Parathyroid adenoma (tissue), 2 donors: ENCODE measurements around the gene NUBP1.

Experiments
- H2AFZ ChIP-seq: fragments of 300-600 bp; sonication (generic); one replicate; pipeline ENCODE4 v1.7.0; 2017; ENCODE audit warnings: antibody characterized with exemption, mild to moderate bottlenecking
- H3K27ac ChIP-seq: fragments of 300-600 bp; sonication (generic); one replicate; pipeline ENCODE4 v1.7.0; 2017
- H3K27me3 ChIP-seq: fragments of 300-600 bp; sonication (generic); one replicate; pipeline ENCODE4 v1.7.0; 2017; ENCODE audit warnings: low read length; ENCODE audit not compliant: control insufficient read depth, insufficient read depth
- H3K36me3 ChIP-seq: fragments of 300-600 bp; sonication (generic); one replicate; pipeline ENCODE4 v1.7.0; 2017; ENCODE audit warnings: low read length; ENCODE audit not compliant: control insufficient read depth, insufficient read depth
- H3K4me1 ChIP-seq: fragments of 300-600 bp; sonication (generic); one replicate; pipeline ENCODE4 v1.7.0; 2017; ENCODE audit warnings: control low read depth
- H3K4me2 ChIP-seq: fragments of 300-600 bp; sonication (generic); one replicate; pipeline ENCODE4 v1.7.0; 2017; ENCODE audit warnings: low read length
- H3K4me3 ChIP-seq: fragments of 300-600 bp; sonication (generic); one replicate; pipeline ENCODE4 v1.7.0; 2017; ENCODE audit warnings: low read depth, low read length
- H3K79me2 ChIP-seq: fragments of 300-600 bp; sonication (generic); one replicate; pipeline ENCODE4 v1.7.0; 2017; ENCODE audit warnings: control low read depth
- H3K9ac ChIP-seq: fragments of 300-600 bp; sonication (generic); one replicate; pipeline ENCODE4 v1.7.0; 2017; ENCODE audit warnings: mild to moderate bottlenecking
- H3K9me3 ChIP-seq: fragments of 300-600 bp; sonication (generic); one replicate; pipeline ENCODE4 v1.7.0; 2017; ENCODE audit warnings: low read length; ENCODE audit not compliant: control insufficient read depth
- CTCF ChIP-seq: fragments of 300-600 bp; sonication (generic); IDR thresholded peaks from one replicate; pipeline ENCODE4 v1.7.0; 2017; ENCODE audit warnings: antibody characterized with exemption, mild to moderate bottlenecking
- donor health status: primary hyperparathyroidism.

The NUBP1 gene

GRCh38 chr16:10751291-10751697 lies 7.7 kb downstream of the NUBP1 start:
- H3K9ac ChIP-seq: no peak overlapping the region
- no peaks in the 10 kb centered on the region for H3K27me3 ChIP-seq
- H2AFZ ChIP-seq: no peak overlapping the region
- no peaks in the 10 kb centered on the region for H3K79me2 ChIP-seq
- no peaks in the 10 kb centered on the region for H3K4me1 ChIP-seq
- H3K9me3 ChIP-seq: no peaks in the 10 kb centered on the region
- no peak overlapping the region for H3K4me2 ChIP-seq
- H3K36me3 ChIP-seq: no peaks in the 10 kb centered on the region
- no peak for TF ChIP-seq CTCF
- H3K27ac ChIP-seq: no peak overlapping the region
- no peak overlapping the region for H3K4me3 ChIP-seq

- H3K27ac ChIP-seq: no peak overlapping the region
Measured at GRCh38 chr16:10752843-10753523, 9.3 kb downstream of the NUBP1 start.

GRCh38 chr16:10753670-10754069 lies 10.0 kb downstream of the NUBP1 start:
- Histone ChIP-seq H3K4me2 (no peak overlapping the region), H3K79me2 (no peaks in the 10 kb centered on the region), H3K36me3 (no peaks in the 10 kb centered on the region), H3K9me3 (no peaks in the 10 kb centered on the region), H3K4me3 (no peak overlapping the region), H3K27ac (no peak overlapping the region), H3K9ac (no peak overlapping the region), H3K4me1 (no peaks in the 10 kb centered on the region), H2AFZ (no peak overlapping the region), H3K27me3 (no peaks in the 10 kb centered on the region)
- no peak for TF ChIP-seq CTCF

More at GRCh38 chr16:10752843-10753523, 9.3 kb downstream of the NUBP1 start:
- Histone ChIP-seq H3K9ac (no peak overlapping the region), H3K4me2 (no peak overlapping the region), H2AFZ (no peak overlapping the region), H3K79me2 (no peaks in the 10 kb centered on the region), H3K9me3 (no peaks in the 10 kb centered on the region), H3K4me1 (no peaks in the 10 kb centered on the region), H3K4me3 (no peak overlapping the region), H3K27me3 (no peaks in the 10 kb centered on the region), H3K36me3 (no peaks in the 10 kb centered on the region)
- no peak for TF ChIP-seq CTCF

- H3K36me3 ChIP-seq: no peaks in the 10 kb centered on the region
- no peaks in the 10 kb centered on the region for H3K79me2 ChIP-seq
- no peaks in the 10 kb centered on the region for H3K27me3 ChIP-seq
- H3K4me1 ChIP-seq: no peaks in the 10 kb centered on the region
- no peak overlapping the region for H3K9ac ChIP-seq
- TF ChIP-seq CTCF: no peak
- no peaks in the 10 kb centered on the region for H3K9me3 ChIP-seq
- H3K27ac ChIP-seq: no peak overlapping the region
- no peak overlapping the region for H2AFZ ChIP-seq
- no peak overlapping the region for H3K4me2 ChIP-seq
- no peak overlapping the region for H3K4me3 ChIP-seq
Measured at GRCh38 chr16:10754941-10755340, 11.3 kb downstream of the NUBP1 start.

- Histone ChIP-seq H3K9ac (no peak overlapping the region), H3K9me3 (no peaks in the 10 kb centered on the region), H3K79me2 (no peaks in the 10 kb centered on the region), H3K4me3 (no peak overlapping the region), H3K27ac (no peak overlapping the region), H3K4me2 (no peak overlapping the region), H2AFZ (no peak overlapping the region), H3K27me3 (no peaks in the 10 kb centered on the region), H3K36me3 (no peaks in the 10 kb centered on the region), H3K4me1 (no peaks in the 10 kb centered on the region)
- TF ChIP-seq CTCF: no peak
Measured at GRCh38 chr16:10756574-10756973, 12.9 kb downstream of the NUBP1 start.
